Smooth muscle cell of trachea (primary cell): Measurements from ENCODE around the gene NRROS. TPM values are rescaled to one million over a fixed set of nuclear protein-coding genes. Genes with fewer than 3 reads are reported as not detected.

Experiments
- total RNA-seq: library from RNA; depleted of rRNA; stranded (reverse); fragments of >200 nt; gene quantifications from 2 replicates; pipeline ENCODE4 v1.2.1, GENCODE V29; 2014

Gene NRROS
- 0.58 and 1.5 TPM in 2 replicates for total RNA-seq

DNA sequence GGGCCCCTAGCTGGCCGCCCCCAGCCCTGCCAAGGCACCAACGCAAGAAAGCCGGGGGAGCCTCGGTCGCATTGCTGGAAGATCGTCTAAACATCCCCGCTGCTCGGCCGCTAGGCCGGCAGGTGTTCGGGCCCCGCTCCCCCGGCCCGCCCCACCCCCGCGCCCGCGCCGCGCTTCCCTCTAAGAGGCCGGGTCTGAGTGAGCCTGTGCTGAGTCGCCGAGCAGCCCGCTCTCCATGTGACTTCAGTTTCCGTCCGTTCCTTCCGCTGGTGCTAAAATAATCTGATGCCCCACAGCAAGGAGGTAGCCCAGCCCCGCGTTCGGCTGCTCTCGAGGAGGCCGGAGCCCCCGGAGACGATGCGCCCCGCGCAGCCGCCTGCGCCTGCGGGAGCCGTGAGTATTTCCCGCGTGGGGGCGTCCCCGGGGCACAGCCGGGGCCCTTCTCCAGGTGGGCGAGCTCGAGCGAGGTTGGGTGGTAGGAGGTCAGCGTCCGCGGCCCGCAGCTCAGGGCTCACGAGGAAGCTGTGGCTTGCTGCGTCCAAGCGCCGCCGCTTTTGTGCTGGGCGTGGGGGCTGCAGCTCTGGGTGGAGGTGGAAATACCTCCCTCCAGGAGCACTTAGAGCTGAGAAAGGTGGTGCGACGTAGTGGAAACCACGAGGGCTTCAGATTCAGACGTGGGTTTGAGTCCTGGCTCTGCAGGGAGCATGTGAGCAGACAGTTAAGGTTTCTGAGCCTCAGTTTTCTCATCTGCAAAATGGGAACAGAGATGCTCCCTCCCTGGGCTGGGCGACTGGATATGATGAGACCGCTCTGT, at the start of gene NRROS:
Gene NRROS (plus strand): TSS at position 212 of the 814 bp plus-strand sequence. CDS start 14,846 bp downstream, outside the sequence.

Other genes with a start within 250 kb of the NRROS start
- gene UBXN7, start 207.3 kb upstream of the NRROS start, total RNA-seq: 20.3 and 24.0 TPM in 2 replicates
- gene RNF168, start 135.9 kb upstream of the NRROS start, total RNA-seq: 10.4 and 13.2 TPM in 2 replicates
- not detected in 2 replicates for gene SMCO1, start 124.3 kb upstream of the NRROS start, total RNA-seq
- 6.4 and 7.1 TPM in 2 replicates for gene WDR53, start 71.1 kb upstream of the NRROS start, total RNA-seq
- 5.0 and 9.0 TPM in 2 replicates for gene FBXO45, start 71.0 kb upstream of the NRROS start, total RNA-seq
- 2.3 and 2.8 TPM in 2 replicates for gene CEP19, start 72.6 kb downstream of the NRROS start, total RNA-seq
- 10.6 and 19.6 TPM in 2 replicates for gene PIGX, start 72.7 kb downstream of the NRROS start, total RNA-seq
- gene PAK2, start 100.2 kb downstream of the NRROS start, total RNA-seq: 37.1 and 54.0 TPM in 2 replicates
- gene SENP5, start 228.2 kb downstream of the NRROS start, total RNA-seq: 35.2 and 35.4 TPM in 2 replicates